DOHH2 (cell line): ENCODE measurements around the gene COL23A1.

Source experiments
- H3F3A ChIP-seq: fragments of 200-600 bp; sonication (generic), shearing (Covaris generic); 2 replicates; pipeline ENCODE4 v1.6.0; 2016; ENCODE audit warnings: antibody characterized with exemption, mild to moderate bottlenecking; ENCODE audit not compliant: control insufficient read depth, insufficient read depth
- H3K27ac ChIP-seq: fragments of 200-600 bp; sonication (generic); 2 replicates; pipeline ENCODE4 v1.5.1; 2014; ENCODE audit warnings: low read depth, mild to moderate bottlenecking, low read length, moderate library complexity
- H3K27me3 ChIP-seq: fragments of 200-600 bp; sonication (generic); 2 replicates; pipeline ENCODE4 v1.6.1; 2014; ENCODE audit warnings: mild to moderate bottlenecking, low read length, mixed read lengths; ENCODE audit not compliant: control insufficient read depth
- H3K36me3 ChIP-seq: fragments of 200-600 bp; sonication (generic); 2 replicates; pipeline ENCODE4 v1.6.1; 2014; ENCODE audit warnings: mild to moderate bottlenecking, low read length, moderate library complexity, mixed read lengths; ENCODE audit not compliant: control insufficient read depth
- H3K4me1 ChIP-seq: fragments of 200-600 bp; sonication (generic); 2 replicates; pipeline ENCODE4 v1.6.1; 2014; ENCODE audit warnings: mild to moderate bottlenecking, low read length, mixed read lengths; ENCODE audit not compliant: control insufficient read depth
- H3K4me2 ChIP-seq: fragments of 200-600 bp; sonication (generic); 2 replicates; pipeline ENCODE4 v1.6.0; 2014; ENCODE audit warnings: mild to moderate bottlenecking, low read length, moderate library complexity
- H3K4me3 ChIP-seq: fragments of 200-600 bp; sonication (generic); 2 replicates; pipeline ENCODE4 v1.5.1; 2014; ENCODE audit warnings: mild to moderate bottlenecking, low read length, mixed read lengths
- H3K79me2 ChIP-seq: fragments of 200-600 bp; sonication (generic); 2 replicates; pipeline ENCODE4 v1.6.1; 2014; ENCODE audit warnings: mild to moderate bottlenecking, low read length, mixed read lengths; ENCODE audit not compliant: control insufficient read depth
- H3K9me2 ChIP-seq: fragments of 200-600 bp; sonication (generic); replicated peaks from 2 replicates; pipeline ENCODE4 v1.6.1; 2014; ENCODE audit warnings: mild to moderate bottlenecking, low read length, mixed read lengths; ENCODE audit not compliant: control insufficient read depth
- H3K9me3 ChIP-seq: fragments of 200-600 bp; sonication (generic); 2 replicates; pipeline ENCODE4 v1.6.1; 2014; ENCODE audit warnings: antibody characterized with exemption, low read length, mixed read lengths; ENCODE audit not compliant: control insufficient read depth, insufficient read depth
- H4K20me1 ChIP-seq: fragments of 200-600 bp; sonication (generic); 2 replicates; pipeline ENCODE4 v1.6.0; 2014; ENCODE audit warnings: low read depth, mild to moderate bottlenecking, antibody characterized with exemption, low read length, moderate library complexity; ENCODE audit not compliant: control insufficient read depth, insufficient read depth
- CTCF ChIP-seq: fragments of 200-600 bp; sonication (generic); IDR thresholded peaks from one replicate; pipeline ENCODE4 v1.5.1; 2014; ENCODE audit warnings: antibody characterized with exemption, mild to moderate bottlenecking, low read depth, low read length; ENCODE audit not compliant: poor library complexity, severe bottlenecking
- EZH2phosphoT487 ChIP-seq: fragments of 200-600 bp; sonication (generic); IDR thresholded peaks from 2 replicates; pipeline ENCODE4 v1.6.1; 2017; ENCODE audit warnings: borderline replicate concordance, mild to moderate bottlenecking, antibody characterized with exemption, low read length, moderate library complexity, mixed read lengths

COL23A1 gene

GRCh38 chr5:178454303-178454702 is 135.9 kb downstream of the COL23A1 start:
- no peaks in the 10 kb centered on the region for H3K36me3 ChIP-seq
- H3K4me1 ChIP-seq = no peaks in the 10 kb centered on the region
- TF ChIP-seq EZH2phosphoT487 (no peak), CTCF (no peak)
- no peaks in the 10 kb centered on the region for H3F3A ChIP-seq
- no peaks in the 10 kb centered on the region for H3K79me2 ChIP-seq
- H4K20me1 ChIP-seq = no peaks in the 10 kb centered on the region
- H3K4me3 ChIP-seq = no peak overlapping the region
- no peak overlapping the region for H3K4me2 ChIP-seq
- H3K9me2 ChIP-seq = no peaks in the 10 kb centered on the region
- H3K27me3 ChIP-seq = peaks cover 7% of the 10 kb centered on the region; the same call in 1 of the 2 replicates
- H3K27ac ChIP-seq = no peak overlapping the region
- no peaks in the 10 kb centered on the region for H3K9me3 ChIP-seq

- Histone ChIP-seq H3K27ac (no peak overlapping the region), H3K79me2 (no peaks in the 10 kb centered on the region), H3K4me1 (no peaks in the 10 kb centered on the region), H4K20me1 (no peaks in the 10 kb centered on the region), H3K4me3 (no peak overlapping the region), H3K9me2 (no peaks in the 10 kb centered on the region), H3K4me2 (no peak overlapping the region), H3K9me3 (no peaks in the 10 kb centered on the region), H3F3A (no peaks in the 10 kb centered on the region), H3K36me3 (no peaks in the 10 kb centered on the region), H3K27me3 (peaks cover 7% of the 10 kb centered on the region; the same call in 1 of the 2 replicates)
- no peak for TF ChIP-seq EZH2phosphoT487
- TF ChIP-seq CTCF = no peak
Observed at GRCh38 chr5:178453224-178453623, 137.0 kb downstream of the COL23A1 start.

GRCh38 chr5:178450121-178451028 is 139.8 kb downstream of the COL23A1 start:
- peaks cover 9% of the 10 kb centered on the region; the same call in 1 of the 2 replicates for H3K27me3 ChIP-seq
- no peaks in the 10 kb centered on the region for H3K79me2 ChIP-seq
- H3K9me3 ChIP-seq = no peaks in the 10 kb centered on the region
- no peak overlapping the region for H3K27ac ChIP-seq
- H3K9me2 ChIP-seq = no peaks in the 10 kb centered on the region
- H3K4me1 ChIP-seq = no peaks in the 10 kb centered on the region
- H3K4me2 ChIP-seq = no peak overlapping the region
- H4K20me1 ChIP-seq = no peaks in the 10 kb centered on the region
- no peak overlapping the region for H3K4me3 ChIP-seq
- no peaks in the 10 kb centered on the region for H3F3A ChIP-seq
- TF ChIP-seq CTCF (no peak), EZH2phosphoT487 (no peak)
- no peaks in the 10 kb centered on the region for H3K36me3 ChIP-seq
